ENCODE results near the gene MPP7.

Gene MPP7

GRCh38 chr10:28284126-28284525 lies 18.7 kb downstream of the MPP7 start:
- Histone ChIP-seq H3K9ac (ENCODE audit: low read length) (no peak overlapping the region), H3K36me3 (ENCODE audit: control insufficient read depth, low read depth, low read length) (no peaks in the 10 kb centered on the region), H3K4me1 (ENCODE audit: control insufficient read depth, low read depth, low read length) (peaks cover 3% of the 10 kb centered on the region), H3K27ac (ENCODE audit: low read length) (no peak overlapping the region), H3K9me3 (ENCODE audit: control insufficient read depth, low read depth, low read length) (no peaks in the 10 kb centered on the region), H3K4me3 (ENCODE audit: low read length) (no peak overlapping the region), H3K27me3 (ENCODE audit: control insufficient read depth, insufficient read depth, low read length) (no peaks in the 10 kb centered on the region)

- Histone ChIP-seq H3K9ac (ENCODE audit: low read length) (no peak overlapping the region), H3K4me1 (ENCODE audit: control insufficient read depth, low read depth, low read length) (peaks cover 3% of the 10 kb centered on the region), H3K4me3 (ENCODE audit: low read length) (no peak overlapping the region), H3K27me3 (ENCODE audit: control insufficient read depth, insufficient read depth, low read length) (no peaks in the 10 kb centered on the region), H3K36me3 (ENCODE audit: control insufficient read depth, low read depth, low read length) (no peaks in the 10 kb centered on the region), H3K9me3 (ENCODE audit: control insufficient read depth, low read depth, low read length) (no peaks in the 10 kb centered on the region), H3K27ac (ENCODE audit: low read length) (no peak overlapping the region)
These were observed 19.6 kb downstream of the MPP7 start for GRCh38 chr10:28283251-28283650.

- Histone ChIP-seq H3K27me3 (ENCODE audit: control insufficient read depth, insufficient read depth, low read length) (no peaks in the 10 kb centered on the region), H3K9ac (ENCODE audit: low read length) (no peak overlapping the region), H3K36me3 (ENCODE audit: control insufficient read depth, low read depth, low read length) (no peaks in the 10 kb centered on the region), H3K9me3 (ENCODE audit: control insufficient read depth, low read depth, low read length) (no peaks in the 10 kb centered on the region), H3K27ac (ENCODE audit: low read length) (no peak overlapping the region), H3K4me3 (ENCODE audit: low read length) (no peak overlapping the region), H3K4me1 (ENCODE audit: control insufficient read depth, low read depth, low read length) (peaks cover 3% of the 10 kb centered on the region)
These were observed 20.5 kb downstream of the MPP7 start for GRCh38 chr10:28282336-28282735.

- no peak overlapping the region for H3K4me3 ChIP-seq (ENCODE audit: low read length)
- H3K36me3 ChIP-seq (ENCODE audit: control insufficient read depth, low read depth, low read length), result no peaks in the 10 kb centered on the region
- H3K27ac ChIP-seq (ENCODE audit: low read length), result no peak overlapping the region
These were observed 21.0 kb downstream of the MPP7 start for GRCh38 chr10:28281726-28282315.

GRCh38 chr10:28280652-28281051 lies 22.2 kb downstream of the MPP7 start:
- Histone ChIP-seq H3K9me3 (ENCODE audit: control insufficient read depth, low read depth, low read length) (no peaks in the 10 kb centered on the region), H3K27me3 (ENCODE audit: control insufficient read depth, insufficient read depth, low read length) (no peaks in the 10 kb centered on the region), H3K4me1 (ENCODE audit: control insufficient read depth, low read depth, low read length) (peaks cover 3% of the 10 kb centered on the region), H3K9ac (ENCODE audit: low read length) (no peak overlapping the region), H3K4me3 (ENCODE audit: low read length) (no peak overlapping the region), H3K27ac (ENCODE audit: low read length) (no peak overlapping the region), H3K36me3 (ENCODE audit: control insufficient read depth, low read depth, low read length) (no peaks in the 10 kb centered on the region)

More at GRCh38 chr10:28281726-28282315, 21.0 kb downstream of the MPP7 start:
- Histone ChIP-seq H3K27me3 (ENCODE audit: control insufficient read depth, insufficient read depth, low read length) (no peaks in the 10 kb centered on the region), H3K9me3 (ENCODE audit: control insufficient read depth, low read depth, low read length) (no peaks in the 10 kb centered on the region), H3K4me1 (ENCODE audit: control insufficient read depth, low read depth, low read length) (peaks cover 3% of the 10 kb centered on the region), H3K9ac (ENCODE audit: low read length) (no peak overlapping the region)

- no peak overlapping the region for H3K4me3 ChIP-seq (ENCODE audit: low read length)
- H3K9me3 ChIP-seq (ENCODE audit: control insufficient read depth, low read depth, low read length), result no peaks in the 10 kb centered on the region
- no peaks in the 10 kb centered on the region for H3K27me3 ChIP-seq (ENCODE audit: control insufficient read depth, insufficient read depth, low read length)
- H3K9ac ChIP-seq (ENCODE audit: low read length), result no peak overlapping the region
- peaks cover 3% of the 10 kb centered on the region for H3K4me1 ChIP-seq (ENCODE audit: control insufficient read depth, low read depth, low read length)
- H3K27ac ChIP-seq (ENCODE audit: low read length), result no peak overlapping the region
- no peaks in the 10 kb centered on the region for H3K36me3 ChIP-seq (ENCODE audit: control insufficient read depth, low read depth, low read length)
These were observed 23.0 kb downstream of the MPP7 start for GRCh38 chr10:28279878-28280277.

GRCh38 chr10:28278842-28279241 lies 24.0 kb downstream of the MPP7 start:
- no peaks in the 10 kb centered on the region for H3K36me3 ChIP-seq (ENCODE audit: control insufficient read depth, low read depth, low read length)
- H3K27me3 ChIP-seq (ENCODE audit: control insufficient read depth, insufficient read depth, low read length), result no peaks in the 10 kb centered on the region
- H3K4me1 ChIP-seq (ENCODE audit: control insufficient read depth, low read depth, low read length), result no peaks in the 10 kb centered on the region
- no peak overlapping the region for H3K27ac ChIP-seq (ENCODE audit: low read length)
- no peak overlapping the region for H3K9ac ChIP-seq (ENCODE audit: low read length)
- no peak overlapping the region for H3K4me3 ChIP-seq (ENCODE audit: low read length)
- H3K9me3 ChIP-seq (ENCODE audit: control insufficient read depth, low read depth, low read length), result no peaks in the 10 kb centered on the region

GRCh38 chr10:28276384-28276783 lies 26.5 kb downstream of the MPP7 start:
- Histone ChIP-seq H3K36me3 (ENCODE audit: control insufficient read depth, low read depth, low read length) (no peaks in the 10 kb centered on the region), H3K27me3 (ENCODE audit: control insufficient read depth, insufficient read depth, low read length) (no peaks in the 10 kb centered on the region), H3K4me1 (ENCODE audit: control insufficient read depth, low read depth, low read length) (no peaks in the 10 kb centered on the region), H3K4me3 (ENCODE audit: low read length) (no peak overlapping the region), H3K9me3 (ENCODE audit: control insufficient read depth, low read depth, low read length) (no peaks in the 10 kb centered on the region), H3K9ac (ENCODE audit: low read length) (no peak overlapping the region), H3K27ac (ENCODE audit: low read length) (no peak overlapping the region)

- H3K27me3 ChIP-seq (ENCODE audit: control insufficient read depth, insufficient read depth, low read length), result no peaks in the 10 kb centered on the region
- no peak overlapping the region for H3K9ac ChIP-seq (ENCODE audit: low read length)
- no peak overlapping the region for H3K27ac ChIP-seq (ENCODE audit: low read length)
- no peak overlapping the region for H3K4me3 ChIP-seq (ENCODE audit: low read length)
- H3K9me3 ChIP-seq (ENCODE audit: control insufficient read depth, low read depth, low read length), result no peaks in the 10 kb centered on the region
- no peaks in the 10 kb centered on the region for H3K36me3 ChIP-seq (ENCODE audit: control insufficient read depth, low read depth, low read length)
- no peaks in the 10 kb centered on the region for H3K4me1 ChIP-seq (ENCODE audit: control insufficient read depth, low read depth, low read length)
These were observed 28.4 kb downstream of the MPP7 start for GRCh38 chr10:28274475-28274874.

GRCh38 chr10:28273343-28273742 lies 29.5 kb downstream of the MPP7 start:
- no peaks in the 10 kb centered on the region for H3K9me3 ChIP-seq (ENCODE audit: control insufficient read depth, low read depth, low read length)
- no peaks in the 10 kb centered on the region for H3K4me1 ChIP-seq (ENCODE audit: control insufficient read depth, low read depth, low read length)
- H3K27ac ChIP-seq (ENCODE audit: low read length), result no peak overlapping the region
- no peaks in the 10 kb centered on the region for H3K27me3 ChIP-seq (ENCODE audit: control insufficient read depth, insufficient read depth, low read length)
- H3K36me3 ChIP-seq (ENCODE audit: control insufficient read depth, low read depth, low read length), result no peaks in the 10 kb centered on the region
- H3K4me3 ChIP-seq (ENCODE audit: low read length), result no peak overlapping the region
- no peak overlapping the region for H3K9ac ChIP-seq (ENCODE audit: low read length)

GRCh38 chr10:28269842-28270456 lies 32.9 kb downstream of the MPP7 start:
- Histone ChIP-seq H3K36me3 (ENCODE audit: control insufficient read depth, low read depth, low read length) (no peaks in the 10 kb centered on the region), H3K27ac (ENCODE audit: low read length) (no peak overlapping the region), H3K27me3 (ENCODE audit: control insufficient read depth, insufficient read depth, low read length) (no peaks in the 10 kb centered on the region), H3K9ac (ENCODE audit: low read length) (no peak overlapping the region), H3K4me1 (ENCODE audit: control insufficient read depth, low read depth, low read length) (no peaks in the 10 kb centered on the region), H3K9me3 (ENCODE audit: control insufficient read depth, low read depth, low read length) (no peaks in the 10 kb centered on the region), H3K4me3 (ENCODE audit: low read length) (no peak overlapping the region)

Data from iPS-18a (cell line).